IMR-90 (cell line): ENCODE results near the gene AKAP1.

Source experiments
- BHLHE40 ChIP-seq: fragments of 150-350 bp; IDR thresholded peaks from 2 replicates; pipeline ENCODE4 v1.6.1; 2016; ENCODE audit warnings: mild to moderate bottlenecking, low read depth, low read length
- POLR2A ChIP-seq: IDR thresholded peaks from 2 replicates; pipeline ENCODE4 v1.6.1; 2012; ENCODE audit warnings: mild to moderate bottlenecking, low read depth, low read length
- RCOR1 ChIP-seq: IDR thresholded peaks from 2 replicates; pipeline ENCODE4 v1.6.1; 2012; ENCODE audit warnings: mild to moderate bottlenecking, low read length, improper control_type of control experiment; ENCODE audit not compliant: insufficient replicate concordance
- RFX5 ChIP-seq: IDR thresholded peaks from 2 replicates; pipeline ENCODE4 v1.8.0; 2012; ENCODE audit warnings: low read depth, mild to moderate bottlenecking, low read length, moderate library complexity
- SMC3 ChIP-seq: fragments of 150-350 bp; IDR thresholded peaks from 2 replicates; pipeline ENCODE4 v1.6.1; 2016; ENCODE audit warnings: low read depth, mild to moderate bottlenecking, antibody characterized with exemption, low read length, moderate library complexity
- TF ChIP-seq, protein P1 (sequence below): conservative IDR thresholded peaks from 2 replicates; pipeline ENCODE4 v1.5.1; 2012; ENCODE audit warnings: mild to moderate bottlenecking, low read depth, low read length, improper control_type of control experiment

DNA sequence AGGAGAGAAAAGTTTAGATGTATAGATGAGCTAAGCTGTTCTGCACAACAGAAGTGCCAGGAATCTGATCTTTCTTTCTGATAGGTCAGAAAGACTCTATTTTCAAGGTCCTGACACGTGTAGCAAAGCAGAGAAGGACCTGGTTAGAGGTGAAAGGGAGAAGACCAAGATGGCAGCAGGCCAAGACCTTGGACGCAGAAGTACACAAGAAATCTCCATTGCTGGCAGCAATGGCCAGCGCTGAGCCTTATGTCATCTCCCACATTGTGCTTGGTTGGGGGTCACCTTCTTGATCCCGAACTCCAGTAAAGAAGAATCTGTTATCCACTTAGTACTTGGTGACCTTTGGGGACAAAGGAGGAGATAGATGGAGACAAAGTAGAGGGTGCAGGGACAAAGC is 41.8 kb upstream of the AKAP1 start:
- TF ChIP-seq POLR2A (no peak), SMC3 (no peak), BHLHE40 (no peak), RFX5 (no peak), RCOR1 (no peak)
- TF ChIP-seq, protein P1, sequence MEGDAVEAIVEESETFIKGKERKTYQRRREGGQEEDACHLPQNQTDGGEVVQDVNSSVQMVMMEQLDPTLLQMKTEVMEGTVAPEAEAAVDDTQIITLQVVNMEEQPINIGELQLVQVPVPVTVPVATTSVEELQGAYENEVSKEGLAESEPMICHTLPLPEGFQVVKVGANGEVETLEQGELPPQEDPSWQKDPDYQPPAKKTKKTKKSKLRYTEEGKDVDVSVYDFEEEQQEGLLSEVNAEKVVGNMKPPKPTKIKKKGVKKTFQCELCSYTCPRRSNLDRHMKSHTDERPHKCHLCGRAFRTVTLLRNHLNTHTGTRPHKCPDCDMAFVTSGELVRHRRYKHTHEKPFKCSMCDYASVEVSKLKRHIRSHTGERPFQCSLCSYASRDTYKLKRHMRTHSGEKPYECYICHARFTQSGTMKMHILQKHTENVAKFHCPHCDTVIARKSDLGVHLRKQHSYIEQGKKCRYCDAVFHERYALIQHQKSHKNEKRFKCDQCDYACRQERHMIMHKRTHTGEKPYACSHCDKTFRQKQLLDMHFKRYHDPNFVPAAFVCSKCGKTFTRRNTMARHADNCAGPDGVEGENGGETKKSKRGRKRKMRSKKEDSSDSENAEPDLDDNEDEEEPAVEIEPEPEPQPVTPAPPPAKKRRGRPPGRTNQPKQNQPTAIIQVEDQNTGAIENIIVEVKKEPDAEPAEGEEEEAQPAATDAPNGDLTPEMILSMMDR: no peak
